Measurements from ENCODE around the gene RPS6KA2.
"Not testable (repeated sequence)": the region's sequence is repeated elsewhere in the genome, so short reads cannot be mapped to it uniquely, and the experiment has no call there.

RPS6KA2 gene

GRCh38 chr6:166591961-166592520 lies 35.0 kb downstream of the RPS6KA2 start:
- DNase-seq (ENCODE audit: low spot score): no peak

- no peak for DNase-seq (ENCODE audit: low spot score)
Observed at GRCh38 chr6:166591026-166591425, 36.0 kb downstream of the RPS6KA2 start.

GRCh38 chr6:166589786-166590574 lies 37.1 kb downstream of the RPS6KA2 start:
- no peak for DNase-seq (ENCODE audit: low spot score)

- DNase-seq (ENCODE audit: low spot score): no peak
Observed at GRCh38 chr6:166589337-166589731, 37.7 kb downstream of the RPS6KA2 start.

GRCh38 chr6:166588691-166589336 lies 38.2 kb downstream of the RPS6KA2 start:
- no peak for DNase-seq (ENCODE audit: low spot score)

- DNase-seq (ENCODE audit: low spot score): no peak
Observed at GRCh38 chr6:166587631-166588413, 39.2 kb downstream of the RPS6KA2 start.

GRCh38 chr6:166586424-166587156 lies 40.5 kb downstream of the RPS6KA2 start, which contains the start of gene RAMACL:
TSS of gene RAMACL (minus strand) at chr6:166586678. CDS start at chr6:166586477, 201 bp downstream.
- DNase-seq (ENCODE audit: low spot score): peak; percentile 70

- no peak for DNase-seq (ENCODE audit: low spot score)
Observed at GRCh38 chr6:166584853-166585429, 42.1 kb downstream of the RPS6KA2 start.

- no peak for DNase-seq (ENCODE audit: low spot score)
Observed at GRCh38 chr6:166584155-166584554, 42.9 kb downstream of the RPS6KA2 start.

GRCh38 chr6:166583230-166583965 lies 43.7 kb downstream of the RPS6KA2 start:
- DNase-seq (ENCODE audit: low spot score): no peak

- no peak for DNase-seq (ENCODE audit: low spot score)
Observed at GRCh38 chr6:166582258-166582657, 44.8 kb downstream of the RPS6KA2 start.

- DNase-seq (ENCODE audit: low spot score): not testable (repeated sequence)
Observed at GRCh38 chr6:166581801-166582200, 45.2 kb downstream of the RPS6KA2 start.

- no peak for DNase-seq (ENCODE audit: low spot score)
Observed at GRCh38 chr6:166581091-166581511, 46.0 kb downstream of the RPS6KA2 start.

GRCh38 chr6:166580076-166581050 lies 46.7 kb downstream of the RPS6KA2 start:
- no peak for DNase-seq (ENCODE audit: low spot score)

GRCh38 chr6:166579237-166579850 lies 47.7 kb downstream of the RPS6KA2 start:
- no peak for DNase-seq (ENCODE audit: low spot score)

- DNase-seq (ENCODE audit: low spot score): no peak
Observed at GRCh38 chr6:166578536-166579236, 48.4 kb downstream of the RPS6KA2 start.

- no peak for DNase-seq (ENCODE audit: low spot score)
Observed at GRCh38 chr6:166575205-166575604, 51.8 kb downstream of the RPS6KA2 start.
